Activated CD4-positive, alpha-beta T cell treated with anti-CD3 and anti-CD28 coated beads, Interleukin-2, amount 10 ng/mL, durations not matched to agents 24 days and 14 days (primary cell): ENCODE results near the gene RARA. TPM values are rescaled to one million over a fixed set of nuclear protein-coding genes. Genes with fewer than 3 reads are reported as not detected.

Experiments
- DNase-seq: peaks from one replicate; pipeline ENCODE4 v3.0.0; 2022
- H3K27ac Mint-ChIP-seq: one replicate; pipeline ENCODE4 v1.8.0; 2022; ENCODE audit warnings: mild to moderate bottlenecking, mixed read lengths
- H3K27me3 Mint-ChIP-seq: one replicate; pipeline ENCODE4 v1.8.0; 2022; ENCODE audit warnings: mixed read lengths
- H3K36me3 Mint-ChIP-seq: one replicate; pipeline ENCODE4 v1.8.0; 2022; ENCODE audit warnings: low read depth, mild to moderate bottlenecking, mixed read lengths
- H3K4me1 Mint-ChIP-seq: one replicate; pipeline ENCODE4 v1.8.0; 2021; ENCODE audit warnings: mixed read lengths
- H3K4me3 Mint-ChIP-seq: one replicate; pipeline ENCODE4 v1.8.0; 2022; ENCODE audit warnings: mild to moderate bottlenecking, moderate library complexity, mixed read lengths
- H3K9me3 Mint-ChIP-seq: one replicate; pipeline ENCODE4 v1.8.0; 2021; ENCODE audit warnings: mixed read lengths
- intact Hi-C: fragments of 100-400 bp; cut with micrococcal nuclease; formaldehyde crosslinking; loops from one replicate; pipeline ENCODE4 v1.15.1; 2023
- total RNA-seq: library from RNA; stranded (reverse); gene quantifications from 2 replicates; pipeline ENCODE4 v1.2.3, GENCODE V29; 2022

Gene RARA
- 24.0 and 26.2 TPM in 2 replicates for total RNA-seq

DNA sequence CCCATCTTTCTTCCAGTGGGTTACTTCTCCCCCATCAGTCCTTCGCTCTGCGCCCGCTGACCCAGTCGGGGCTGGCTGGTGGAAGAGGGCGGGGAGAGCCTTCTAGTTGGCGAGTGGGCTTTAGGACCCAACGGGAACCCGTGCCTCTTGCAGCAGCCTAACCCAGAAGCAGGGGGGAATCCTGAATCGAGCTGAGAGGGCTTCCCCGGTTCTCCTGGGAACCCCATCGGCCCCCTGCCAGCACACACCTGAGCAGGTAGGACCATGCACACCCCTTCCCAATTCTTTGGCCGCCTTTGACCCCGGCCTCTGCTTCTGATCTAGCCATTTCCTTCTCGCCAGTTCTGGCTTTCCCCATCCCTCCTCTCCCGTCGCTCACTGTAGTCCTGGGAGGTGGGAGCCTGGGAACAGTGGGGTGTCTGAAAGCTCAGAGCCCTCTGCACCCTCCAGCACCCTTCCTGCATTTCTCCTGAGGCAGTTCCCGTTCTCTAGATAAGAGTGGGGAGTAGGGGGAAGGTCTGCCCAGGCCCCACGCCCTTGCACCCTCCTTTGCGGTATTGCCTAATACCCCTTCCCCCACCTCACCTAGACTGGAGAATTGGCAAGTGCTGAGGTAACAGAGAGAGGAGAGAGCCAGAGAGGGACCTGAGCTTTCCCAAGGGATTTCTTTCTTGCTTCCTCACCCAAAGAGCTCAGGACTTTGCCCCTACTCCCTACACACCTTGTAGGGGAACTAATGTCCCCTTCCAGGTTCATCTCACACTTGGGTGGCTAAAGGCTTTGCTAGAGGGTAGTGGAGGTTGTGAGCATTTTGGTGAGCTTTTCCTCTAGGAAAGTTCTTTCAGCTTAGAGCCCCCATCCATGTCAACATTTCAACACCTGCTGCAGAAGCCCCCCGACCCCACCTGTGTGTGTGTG lies at the start of gene RARA:
RARA (plus strand) TSS at position 150 of the 918 bp plus-strand sequence. CDS start 22,039 bp downstream, outside the sequence.
- Mint-ChIP-seq H3K4me3 (no peak within 1 kb of the TSS), H3K9me3 (no peaks in the 10 kb centered on the region), H3K27me3 (no peaks in the 10 kb centered on the region), H3K36me3 (peaks cover 4% of the 10 kb centered on the region), H3K4me1 (peaks cover 29% of the 10 kb centered on the region), H3K27ac (no peak within 1 kb of the TSS)
- no peak for DNase-seq
- intact Hi-C loops, result loop anchor here (10.0 kb wide), 1 partner anchor 226 kb away; no protein-coding TSS in a partner anchor

DNA sequence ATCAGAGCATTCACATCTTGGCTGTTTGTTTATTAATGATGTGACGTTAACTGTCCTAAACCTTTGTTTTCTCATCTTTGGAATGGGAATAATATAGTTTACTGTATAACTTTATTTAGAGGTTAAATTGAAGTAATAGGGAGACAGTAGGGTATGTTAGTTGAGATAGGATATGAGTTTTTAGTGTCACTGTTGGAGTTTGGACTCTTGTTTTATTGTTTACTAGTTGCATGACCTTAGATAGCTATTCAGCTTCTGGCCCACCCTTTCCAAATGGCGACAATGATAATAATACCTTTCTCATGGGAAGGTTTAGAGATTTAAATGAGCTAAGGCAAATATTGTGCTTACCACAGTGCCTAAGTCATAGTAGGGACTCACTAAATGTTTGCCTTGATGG lies 49.5 kb upstream of the RARA start:
- Mint-ChIP-seq H3K9me3 (no peaks in the 10 kb centered on the region), H3K27me3 (no peaks in the 10 kb centered on the region), H3K27ac (no peak overlapping the region), H3K36me3 (peaks cover 41% of the 10 kb centered on the region), H3K4me3 (no peak overlapping the region), H3K4me1 (peaks cover 8% of the 10 kb centered on the region)
- no peak for DNase-seq
- intact Hi-C loops, result no loop called here

DNA sequence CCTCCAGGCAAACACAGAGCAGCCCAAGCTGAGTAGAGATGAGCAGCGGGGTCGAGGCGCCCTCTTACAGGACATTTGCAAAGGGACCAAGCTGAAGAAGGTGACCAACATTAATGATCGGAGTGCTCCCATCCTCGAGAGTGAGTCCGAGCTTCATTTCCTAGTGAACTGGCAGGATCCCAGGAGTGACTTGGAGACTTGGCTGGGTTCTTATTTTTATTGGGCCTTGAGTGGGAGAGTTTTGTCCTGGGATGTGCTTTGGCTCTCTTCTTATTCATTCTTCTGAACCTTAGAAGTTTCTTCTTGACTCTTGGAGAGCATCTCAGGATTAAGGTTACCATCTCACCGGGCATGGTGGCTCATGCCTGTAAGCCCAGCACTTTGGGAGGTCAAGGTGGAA lies 48.5 kb upstream of the RARA start:
- intact Hi-C loops, result no loop called here
- no peak for DNase-seq
- Mint-ChIP-seq H3K4me1 (peaks cover 8% of the 10 kb centered on the region), H3K9me3 (no peaks in the 10 kb centered on the region), H3K27me3 (no peaks in the 10 kb centered on the region), H3K27ac (no peak overlapping the region), H3K4me3 (no peak overlapping the region), H3K36me3 (peaks cover 41% of the 10 kb centered on the region)

DNA sequence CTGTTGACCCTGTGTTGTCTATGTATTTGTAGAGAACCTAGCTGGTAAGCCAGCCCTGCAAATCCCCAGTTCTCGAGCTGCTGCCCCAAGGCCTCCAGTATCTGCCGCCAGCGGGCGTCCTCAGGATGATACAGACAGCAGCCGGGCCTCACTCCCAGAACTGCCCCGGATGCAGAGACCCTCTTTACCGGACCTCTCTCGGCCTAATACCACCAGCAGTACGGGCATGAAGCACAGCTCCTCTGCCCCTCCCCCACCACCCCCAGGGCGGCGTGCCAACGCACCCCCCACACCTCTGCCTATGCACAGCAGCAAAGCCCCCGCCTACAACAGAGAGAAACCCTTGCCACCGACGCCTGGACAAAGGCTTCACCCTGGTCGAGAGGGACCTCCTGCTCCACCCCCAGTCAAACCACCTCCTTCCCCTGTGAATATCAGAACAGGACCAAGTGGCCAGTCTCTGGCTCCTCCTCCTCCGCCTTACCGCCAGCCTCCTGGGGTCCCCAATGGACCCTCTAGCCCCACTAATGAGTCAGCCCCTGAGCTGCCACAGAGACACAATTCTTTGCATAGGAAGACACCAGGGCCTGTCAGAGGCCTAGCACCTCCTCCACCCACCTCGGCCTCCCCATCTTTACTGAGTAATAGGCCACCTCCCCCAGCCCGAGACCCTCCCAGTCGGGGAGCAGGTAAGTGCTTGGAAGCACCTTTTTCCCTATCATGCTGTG lies 44.4 kb upstream of the RARA start:
- H3K27ac Mint-ChIP-seq, result no peak overlapping the region
- H3K4me1 Mint-ChIP-seq, result peaks cover 8% of the 10 kb centered on the region
- peaks cover 22% of the 10 kb centered on the region for H3K36me3 Mint-ChIP-seq
- H3K4me3 Mint-ChIP-seq, result no peak overlapping the region
- intact Hi-C loops, result no loop called here
- H3K27me3 Mint-ChIP-seq, result no peaks in the 10 kb centered on the region
- no peaks in the 10 kb centered on the region for H3K9me3 Mint-ChIP-seq
- no peak for DNase-seq

DNA sequence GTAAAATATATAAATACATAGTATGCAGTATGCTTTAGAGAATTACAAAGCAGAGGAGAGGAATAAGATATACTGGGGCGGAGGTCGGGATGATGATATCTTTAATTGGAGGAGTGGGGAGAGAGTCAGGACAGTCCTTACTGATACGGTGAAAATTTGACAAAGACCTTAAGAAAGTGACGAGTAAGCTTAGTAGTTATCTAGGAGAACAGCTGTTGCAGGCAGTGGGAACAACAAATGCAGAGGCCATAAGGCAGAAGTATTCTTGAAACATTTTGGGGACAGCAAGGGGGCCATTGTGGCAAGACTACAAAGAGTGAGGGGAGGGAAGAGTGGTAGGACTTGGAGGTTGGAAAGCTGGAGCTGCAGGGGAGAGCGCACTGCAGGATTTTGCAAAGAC lies 43.6 kb upstream of the RARA start:
- H3K27ac Mint-ChIP-seq, result no peak overlapping the region
- intact Hi-C loops, result no loop called here
- peaks cover 8% of the 10 kb centered on the region for H3K4me1 Mint-ChIP-seq
- H3K36me3 Mint-ChIP-seq, result peaks cover 21% of the 10 kb centered on the region
- H3K9me3 Mint-ChIP-seq, result no peaks in the 10 kb centered on the region
- H3K4me3 Mint-ChIP-seq, result no peak overlapping the region
- no peak for DNase-seq
- no peaks in the 10 kb centered on the region for H3K27me3 Mint-ChIP-seq

DNA sequence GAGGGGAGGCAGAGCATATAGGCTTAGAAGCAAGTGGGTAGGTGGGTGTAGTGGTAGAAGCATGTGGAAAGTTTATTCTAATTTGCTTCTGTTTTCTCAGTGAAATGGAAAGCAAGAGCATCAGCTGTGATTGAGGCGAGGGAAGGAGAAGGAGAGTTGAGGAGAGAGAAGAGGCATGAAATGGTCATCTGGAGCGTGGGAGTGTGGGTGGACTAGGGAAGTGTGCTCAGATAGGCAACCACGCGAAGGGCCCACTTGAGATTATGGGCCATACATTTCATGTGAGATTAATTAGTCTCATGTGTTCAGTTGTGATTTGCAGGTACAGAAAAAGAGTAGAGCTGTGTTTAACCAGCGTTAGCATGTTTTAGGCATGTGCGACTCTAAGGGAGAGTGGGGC lies 42.1 kb upstream of the RARA start:
- intact Hi-C loops, result no loop called here
- H3K27me3 Mint-ChIP-seq, result no peaks in the 10 kb centered on the region
- H3K36me3 Mint-ChIP-seq, result peaks cover 18% of the 10 kb centered on the region
- no peak overlapping the region for H3K4me3 Mint-ChIP-seq
- H3K27ac Mint-ChIP-seq, result no peak overlapping the region
- H3K4me1 Mint-ChIP-seq, result peaks cover 9% of the 10 kb centered on the region
- no peak for DNase-seq
- no peaks in the 10 kb centered on the region for H3K9me3 Mint-ChIP-seq

DNA sequence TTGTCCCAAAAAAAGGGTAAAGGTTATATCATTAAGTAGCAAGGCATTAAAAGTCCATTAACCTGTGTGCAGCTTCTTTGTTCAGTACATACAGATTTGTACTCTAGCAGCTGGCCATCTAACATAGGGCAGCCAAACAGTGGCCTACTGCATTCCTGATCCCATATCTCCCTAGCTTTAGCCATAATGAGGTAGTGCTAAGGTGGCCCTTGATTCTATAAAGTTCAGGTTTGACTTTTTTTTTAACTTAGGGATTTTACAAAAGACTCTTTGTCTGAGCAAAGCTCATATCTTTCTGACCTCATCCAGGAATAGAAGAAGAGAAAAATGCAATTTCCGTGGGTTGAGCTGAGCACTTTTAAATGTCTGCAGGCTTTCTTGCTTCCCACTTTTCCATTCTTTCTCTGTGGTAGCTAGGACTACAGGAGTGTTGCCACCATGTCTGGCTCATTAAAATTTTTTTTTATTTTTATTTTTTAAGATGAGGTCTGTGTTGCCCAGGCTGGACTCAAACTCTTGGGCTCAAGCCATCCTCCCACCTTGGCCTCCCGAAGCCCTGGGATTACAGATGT lies 40.8 kb upstream of the RARA start:
- intact Hi-C loops, result no loop called here
- peaks cover 14% of the 10 kb centered on the region for H3K36me3 Mint-ChIP-seq

DNA sequence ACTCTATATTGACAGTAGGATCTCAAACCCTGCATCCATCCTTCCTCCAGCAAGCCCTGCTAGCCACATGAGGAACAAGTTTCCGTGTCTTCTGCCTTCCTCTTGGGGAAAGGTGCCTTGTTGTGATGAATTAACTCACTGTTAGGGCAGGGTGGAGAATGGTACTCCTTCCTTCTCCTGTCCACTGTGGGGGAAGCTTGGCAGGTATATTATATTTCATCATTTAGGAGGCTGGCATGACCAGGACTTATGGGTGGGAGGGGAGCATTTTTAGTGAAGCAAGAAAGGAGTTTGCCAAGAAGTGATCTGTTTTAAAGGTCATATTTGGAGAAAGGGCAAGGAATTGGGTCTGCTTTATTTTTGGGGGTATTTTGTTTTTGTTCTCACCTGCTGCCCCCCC lies 30.6 kb upstream of the RARA start:
- Mint-ChIP-seq H3K27ac (peak overlapping the region; percentile 3), H3K9me3 (no peaks in the 10 kb centered on the region), H3K27me3 (no peaks in the 10 kb centered on the region), H3K4me3 (no peak overlapping the region), H3K4me1 (peaks cover 24% of the 10 kb centered on the region), H3K36me3 (peaks cover 66% of the 10 kb centered on the region)
- intact Hi-C loops, result no loop called here
- DNase-seq, result no peak

More for the DNA sequence above, 40.8 kb upstream of the RARA start:
- Mint-ChIP-seq H3K27ac (no peak overlapping the region), H3K27me3 (no peaks in the 10 kb centered on the region), H3K4me1 (peaks cover 2% of the 10 kb centered on the region), H3K4me3 (no peak overlapping the region), H3K9me3 (no peaks in the 10 kb centered on the region)
- no peak for DNase-seq

DNA sequence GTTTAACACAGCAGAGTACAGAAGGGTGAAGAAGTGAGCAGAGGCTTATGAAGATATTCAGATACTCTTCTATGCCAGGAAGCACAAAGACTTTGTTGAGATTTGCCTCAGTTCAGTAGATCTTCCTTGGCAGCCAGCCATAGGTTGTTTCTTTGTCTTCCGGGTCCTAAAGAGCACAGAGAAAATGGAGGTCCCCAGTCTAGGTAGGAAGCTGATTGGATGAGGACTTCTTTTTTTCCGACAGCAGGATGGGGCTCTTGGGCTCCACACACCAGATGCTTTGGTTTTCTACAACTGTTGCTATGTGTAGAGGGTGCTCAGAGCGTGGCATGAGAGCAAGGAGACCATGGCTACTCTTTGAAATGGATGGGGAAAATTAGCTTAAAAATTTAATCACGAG lies 29.6 kb upstream of the RARA start:
- no peak overlapping the region for H3K27ac Mint-ChIP-seq

DNA sequence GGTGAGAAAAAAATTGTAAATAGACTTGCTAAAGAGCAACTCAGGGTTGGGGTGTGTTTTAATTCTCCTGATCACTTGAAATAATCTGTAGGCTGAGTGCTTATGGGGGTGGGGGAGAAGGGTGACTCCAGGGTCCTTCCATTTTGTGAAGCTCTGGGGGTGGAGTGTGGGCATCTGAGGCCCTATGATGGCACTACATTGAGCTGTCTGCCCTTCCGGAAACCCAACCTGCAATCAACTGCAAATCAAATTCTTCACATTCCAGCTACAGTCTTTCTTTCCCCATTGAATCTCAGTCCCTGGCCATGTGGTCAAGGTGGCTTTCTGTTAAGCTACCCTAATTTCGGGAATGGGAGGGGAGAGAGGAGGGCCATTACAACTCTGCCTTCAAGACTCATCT lies 27.3 kb upstream of the RARA start:
- Mint-ChIP-seq H3K36me3 (peaks cover 48% of the 10 kb centered on the region), H3K27ac (no peak overlapping the region), H3K4me1 (peaks cover 38% of the 10 kb centered on the region), H3K9me3 (no peaks in the 10 kb centered on the region), H3K27me3 (no peaks in the 10 kb centered on the region), H3K4me3 (no peak overlapping the region)
- intact Hi-C loops, result no loop called here
- DNase-seq, result no peak

More for the DNA sequence above, 29.6 kb upstream of the RARA start:
- intact Hi-C loops, result no loop called here
- no peaks in the 10 kb centered on the region for H3K9me3 Mint-ChIP-seq
- no peak overlapping the region for H3K4me3 Mint-ChIP-seq
- DNase-seq, result no peak
- H3K36me3 Mint-ChIP-seq, result peaks cover 62% of the 10 kb centered on the region
- H3K4me1 Mint-ChIP-seq, result peaks cover 33% of the 10 kb centered on the region
- H3K27me3 Mint-ChIP-seq, result no peaks in the 10 kb centered on the region

DNA sequence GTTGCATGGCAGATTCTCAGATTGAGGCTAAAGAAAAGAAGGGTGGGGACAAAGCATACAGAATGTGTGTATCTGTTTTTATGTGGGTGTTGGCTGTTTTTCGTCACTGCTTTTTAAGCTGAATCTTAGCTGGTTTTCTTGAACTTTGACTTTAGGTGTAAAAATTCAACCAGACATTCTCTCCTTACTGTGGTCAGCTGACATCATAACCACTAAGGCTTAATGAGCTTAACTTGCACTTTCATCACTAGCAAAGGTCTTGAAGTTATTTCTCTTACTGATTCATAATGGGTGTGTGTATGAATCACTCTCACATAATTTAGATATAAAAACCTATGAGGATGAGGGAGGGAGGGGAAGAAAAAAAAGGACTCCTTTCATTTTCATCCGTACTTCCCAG lies 25.3 kb upstream of the RARA start:
- Mint-ChIP-seq H3K27me3 (no peaks in the 10 kb centered on the region), H3K9me3 (no peaks in the 10 kb centered on the region), H3K4me3 (peak overlapping the region; percentile 68), H3K27ac (peak overlapping the region; percentile 85), H3K4me1 (peaks cover 42% of the 10 kb centered on the region), H3K36me3 (peaks cover 38% of the 10 kb centered on the region)
- intact Hi-C loops, result no loop called here
- DNase-seq, result peak; percentile 70

DNA sequence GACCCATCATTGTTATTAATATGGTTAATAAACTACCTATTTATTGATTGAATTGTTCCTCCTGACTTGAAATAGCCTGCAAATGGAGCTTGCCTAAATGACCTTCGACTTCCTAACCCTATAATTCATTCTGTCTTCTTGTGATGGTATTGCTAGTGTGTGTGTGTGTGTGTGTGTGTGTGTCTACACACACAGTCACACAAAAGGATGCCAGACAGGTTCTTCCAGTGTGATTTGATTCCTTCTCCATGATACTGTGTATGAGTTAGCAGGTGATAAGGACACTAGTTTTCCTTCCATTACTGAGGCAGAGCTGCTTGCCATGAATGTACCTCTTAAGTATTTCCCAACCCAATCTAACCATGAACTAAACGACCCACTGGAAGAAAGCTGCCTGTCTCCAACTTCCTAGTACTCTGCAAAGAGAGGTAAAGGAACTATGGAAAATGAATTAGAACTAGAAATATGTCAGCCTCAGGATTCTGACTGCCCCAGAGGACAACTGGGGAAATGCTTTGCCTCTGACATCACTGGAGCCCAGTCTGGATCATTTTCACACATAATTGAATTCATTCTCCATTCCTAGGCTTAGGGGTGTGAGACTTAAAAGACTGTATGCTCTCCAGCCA lies 24.8 kb upstream of the RARA start:
- peaks cover 43% of the 10 kb centered on the region for H3K4me1 Mint-ChIP-seq
- peaks cover 36% of the 10 kb centered on the region for H3K36me3 Mint-ChIP-seq
- H3K27me3 Mint-ChIP-seq, result no peaks in the 10 kb centered on the region
- H3K4me3 Mint-ChIP-seq, result peak overlapping the region; percentile 68
- H3K27ac Mint-ChIP-seq, result peak overlapping the region; percentile 85
- no peaks in the 10 kb centered on the region for H3K9me3 Mint-ChIP-seq
- intact Hi-C loops, result no loop called here
- no peak for DNase-seq

DNA sequence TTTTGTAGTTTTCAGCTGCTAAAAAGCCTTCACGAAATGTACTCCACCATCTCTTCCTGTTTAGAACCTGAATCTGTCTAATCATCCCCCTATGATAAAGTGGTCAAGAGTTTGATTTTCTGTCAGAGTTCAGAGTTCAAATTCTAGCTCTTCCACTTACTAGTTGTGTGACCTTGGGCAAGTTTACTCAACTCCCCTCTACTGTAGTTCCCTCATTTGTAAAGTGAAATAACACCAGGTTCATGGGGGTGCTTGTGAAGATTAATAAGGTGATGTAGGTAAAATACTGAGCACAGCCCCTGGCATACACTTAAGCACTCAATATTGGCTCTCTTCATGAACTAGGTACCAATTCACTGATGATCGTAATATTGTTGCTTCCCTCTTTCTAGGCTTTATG lies 22.5 kb upstream of the RARA start:
- Mint-ChIP-seq H3K27ac (peak overlapping the region; percentile 63), H3K4me1 (peaks cover 55% of the 10 kb centered on the region), H3K27me3 (no peaks in the 10 kb centered on the region), H3K36me3 (peaks cover 42% of the 10 kb centered on the region), H3K9me3 (no peaks in the 10 kb centered on the region), H3K4me3 (no peak overlapping the region)
- no peak for DNase-seq
- intact Hi-C loops, result loop anchor here (2.0 kb wide), 2 partner anchors 36 to 174 kb away; no protein-coding TSS in a partner anchor
